ENCODE results near the gene PARVA. TPM values are rescaled to one million over a fixed set of nuclear protein-coding genes. Genes with fewer than 3 reads are reported as not detected.

Gene PARVA
- total RNA-seq, 1 donor from 2014 or later: 105 TPM

DNA sequence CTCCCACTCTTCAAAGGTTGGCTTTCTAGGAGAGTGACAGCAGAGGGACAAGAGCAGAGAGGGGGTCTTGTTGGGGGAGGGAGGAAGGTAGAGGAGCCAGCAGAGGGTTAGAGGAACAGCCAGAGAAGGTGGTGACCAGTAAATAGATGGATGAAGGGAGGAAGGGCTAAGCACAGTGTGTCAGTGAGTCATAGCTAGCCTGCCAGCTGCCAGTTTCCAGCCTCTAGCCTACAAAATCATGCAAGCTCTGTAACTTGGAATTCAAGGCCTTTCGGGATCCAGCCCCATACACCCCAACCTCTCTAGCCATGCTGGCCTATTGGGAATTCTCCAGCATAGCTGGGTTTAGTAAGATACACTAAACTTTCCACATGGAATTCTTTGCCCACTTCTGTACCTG lies 149.4 kb downstream of the PARVA start:
- DNase-seq (ENCODE audit: low spot score): no peak

DNA sequence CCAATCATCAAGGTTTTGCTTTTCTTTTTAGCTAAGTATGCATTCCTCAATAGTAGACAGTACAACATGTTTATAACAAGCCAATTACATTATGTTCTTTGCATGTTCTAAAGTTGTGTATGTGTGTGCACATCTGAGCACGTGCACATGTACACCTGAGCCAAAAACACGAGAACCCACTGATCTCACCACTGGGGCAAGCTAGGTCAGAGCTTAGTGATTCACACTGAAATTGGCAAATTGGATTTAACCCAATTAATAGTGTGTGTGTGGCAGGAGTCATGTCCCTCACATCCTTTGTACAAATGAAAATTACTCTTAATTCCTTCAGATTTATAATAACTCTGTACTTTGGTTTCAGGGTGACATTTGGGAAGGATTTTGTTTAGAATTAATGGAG lies 151.1 kb downstream of the PARVA start:
- DNase-seq (ENCODE audit: low spot score): no peak

DNA sequence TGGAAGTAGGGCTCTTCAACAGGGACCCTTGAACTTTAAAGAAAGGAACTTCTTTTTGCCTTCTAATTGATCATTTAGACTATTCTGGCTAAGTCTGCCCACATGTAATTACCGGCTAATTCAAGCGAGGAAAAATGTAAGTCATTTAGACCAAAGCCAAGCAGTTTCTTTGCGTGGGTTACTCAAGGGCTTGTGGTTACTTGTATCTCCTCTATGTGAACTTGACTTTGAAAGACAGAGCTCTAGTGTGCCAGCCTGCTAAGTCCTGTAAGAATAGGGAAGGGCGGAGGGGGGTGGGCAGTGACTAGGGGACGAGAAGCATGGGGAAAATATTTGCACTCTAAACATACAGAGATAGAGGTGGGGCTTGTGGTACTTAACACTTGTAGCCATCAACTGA lies 151.7 kb downstream of the PARVA start:
- DNase-seq (ENCODE audit: low spot score): no peak

DNA sequence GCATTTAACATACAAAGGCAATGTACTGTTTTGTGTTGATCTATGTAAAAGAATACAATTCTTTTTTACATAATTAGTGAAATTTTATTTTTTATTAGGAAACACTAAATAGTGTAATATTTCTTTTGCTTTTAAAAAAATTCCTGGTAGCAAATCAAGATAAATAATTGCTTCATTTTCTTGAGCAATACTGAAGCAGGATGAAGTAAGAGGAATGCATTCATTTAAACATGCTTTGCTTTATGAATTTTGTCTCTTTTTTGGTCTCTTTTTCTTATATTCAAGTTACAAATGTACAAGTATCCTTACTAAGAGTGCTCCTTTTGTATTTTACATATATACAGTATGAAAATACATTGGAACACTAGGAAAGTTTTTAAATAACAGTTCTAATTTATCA lies 152.4 kb downstream of the PARVA start:
- no peak for DNase-seq (ENCODE audit: low spot score)

DNA sequence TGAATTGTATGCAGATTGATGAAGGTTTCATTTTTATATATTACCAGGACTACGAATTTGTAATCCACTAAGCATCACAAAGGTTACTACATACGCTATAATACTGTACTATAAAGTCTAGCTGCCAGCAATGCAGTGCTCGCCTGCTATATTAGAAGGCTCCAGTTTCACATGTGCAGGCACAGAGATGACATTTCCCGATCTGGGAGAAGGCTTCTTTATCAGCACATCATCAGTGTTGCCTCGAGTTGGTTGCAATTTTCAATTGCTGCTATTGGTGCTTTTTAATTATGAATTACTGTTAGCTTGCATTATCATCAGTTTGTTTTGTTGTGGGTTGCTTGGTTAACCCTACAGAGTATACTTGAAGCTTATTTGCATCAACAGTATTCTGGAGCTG lies 153.6 kb downstream of the PARVA start:
- DNase-seq (ENCODE audit: low spot score): no peak

GRCh38 chr11:12531681-12532080 lies 154.3 kb downstream of the PARVA start:
- no peak for DNase-seq (ENCODE audit: low spot score)

DNA sequence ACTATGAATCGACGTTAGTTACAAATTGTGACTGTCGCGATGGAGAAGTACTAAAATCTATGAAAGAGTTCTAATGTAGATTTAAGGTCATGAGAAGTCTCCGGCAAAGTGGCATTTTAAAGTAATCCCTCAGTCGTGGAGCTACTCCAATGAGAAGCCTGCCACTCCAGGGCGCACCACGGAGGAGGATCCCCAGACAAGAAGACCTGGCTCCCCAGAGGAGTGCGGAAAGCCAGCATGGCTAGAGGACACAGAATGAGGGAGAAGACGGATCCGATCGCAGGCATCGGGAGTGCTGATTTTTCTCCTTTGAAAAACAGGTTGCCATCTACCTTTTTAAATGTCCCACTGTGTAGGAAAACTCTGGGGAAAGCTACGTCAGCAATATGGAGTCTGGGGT lies 155.2 kb downstream of the PARVA start:
- no peak for DNase-seq (ENCODE audit: low spot score)

DNA sequence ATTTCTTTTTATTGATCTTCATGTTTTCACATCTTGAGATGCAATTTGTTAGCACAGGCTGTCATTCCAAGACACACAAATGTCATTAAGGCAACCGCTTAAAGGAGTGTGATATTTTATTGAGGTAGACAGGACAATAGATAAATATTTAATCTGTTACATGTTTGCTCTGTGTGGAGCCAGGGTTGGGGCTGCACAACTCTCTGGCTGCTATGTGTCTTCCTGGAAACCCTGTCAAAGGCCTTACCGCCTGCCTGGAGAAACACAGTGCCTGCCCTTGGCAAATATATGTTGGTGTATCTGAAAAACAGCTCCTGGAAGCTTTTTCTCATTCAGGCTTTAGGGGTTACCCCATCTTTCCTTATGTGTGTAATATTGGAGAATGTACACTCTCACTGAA lies 157.2 kb downstream of the PARVA start:
- DNase-seq (ENCODE audit: low spot score): no peak

- DNase-seq (ENCODE audit: low spot score): no peak
These were observed 157.9 kb downstream of the PARVA start for GRCh38 chr11:12535321-12535720.

GRCh38 chr11:12536566-12536965 lies 159.2 kb downstream of the PARVA start:
- DNase-seq (ENCODE audit: low spot score): no peak

DNA sequence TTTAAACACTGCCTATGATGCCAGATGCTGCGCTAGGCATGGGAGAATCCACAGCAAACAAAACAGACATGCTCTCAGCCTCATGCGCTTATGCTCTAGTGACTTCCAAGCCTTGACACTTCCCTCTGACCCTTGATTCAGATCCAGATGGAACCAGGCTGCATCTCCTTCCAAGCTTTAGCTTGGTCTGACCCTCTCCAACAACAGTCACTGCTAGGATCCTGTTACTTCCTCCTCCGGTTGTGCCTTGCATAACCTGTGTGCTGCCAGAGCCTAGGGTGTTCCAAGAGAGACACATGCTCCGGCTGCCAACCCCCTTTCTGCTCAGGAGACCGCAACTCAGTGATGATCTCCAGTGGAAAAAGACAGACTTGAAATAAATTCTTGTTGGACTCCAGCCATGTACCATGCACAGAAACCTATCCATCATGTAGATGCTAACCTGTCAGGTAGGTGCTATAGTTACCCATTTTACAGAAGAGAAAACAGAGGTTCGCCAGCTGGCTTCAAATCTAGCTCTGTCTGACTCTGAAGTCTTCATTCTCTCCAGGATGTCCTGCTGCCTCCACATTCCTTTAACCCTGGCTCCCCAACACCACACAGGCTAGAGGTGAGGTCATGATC lies 160.5 kb downstream of the PARVA start:
- no peak for DNase-seq (ENCODE audit: low spot score)

DNA sequence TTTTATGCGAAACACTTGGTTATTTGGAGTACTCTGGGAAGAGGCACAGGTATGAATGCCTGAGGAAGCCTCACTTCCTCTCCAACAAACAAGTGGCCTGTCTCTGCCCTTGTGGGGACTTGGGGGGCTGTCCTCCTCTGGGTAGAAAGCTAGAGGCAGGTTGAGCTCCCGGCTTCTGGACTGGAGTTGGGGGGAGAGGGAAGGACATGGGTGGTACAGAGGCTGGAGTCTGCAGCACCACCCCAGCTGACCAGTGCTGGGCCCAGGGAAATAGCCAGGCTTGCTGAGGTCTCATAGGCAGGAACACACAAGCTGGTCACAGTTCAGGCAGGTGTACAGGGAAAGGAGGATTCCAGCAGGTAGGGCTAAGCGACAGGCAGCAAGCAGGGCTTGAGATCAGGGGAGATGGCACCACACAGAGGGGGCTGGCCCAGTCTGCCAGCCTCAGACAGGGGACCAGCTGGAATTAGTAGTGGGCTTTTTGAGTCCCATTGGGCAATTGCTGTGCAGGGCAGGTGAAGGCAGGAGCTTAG lies 161.6 kb downstream of the PARVA start:
- no peak for DNase-seq (ENCODE audit: low spot score)

DNA sequence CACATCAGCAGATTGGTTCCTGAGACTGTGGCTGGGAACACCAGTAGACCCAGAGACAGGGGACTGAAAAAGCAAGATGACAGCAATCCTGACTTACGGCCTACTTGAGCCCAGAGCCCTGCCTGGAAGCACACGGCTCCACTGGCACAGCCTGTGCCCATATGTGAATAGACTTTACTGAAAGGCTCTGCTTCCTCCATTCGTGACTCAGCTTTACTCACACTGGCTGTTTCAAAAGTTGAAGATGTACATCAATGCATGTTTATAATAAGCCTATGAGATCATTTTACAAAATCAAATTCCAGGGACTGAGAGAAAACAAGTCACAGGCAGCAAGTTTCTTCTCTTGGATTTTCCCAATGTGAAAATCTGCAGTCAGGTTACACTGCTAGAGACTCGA lies 162.2 kb downstream of the PARVA start:
- DNase-seq (ENCODE audit: low spot score): no peak

DNA sequence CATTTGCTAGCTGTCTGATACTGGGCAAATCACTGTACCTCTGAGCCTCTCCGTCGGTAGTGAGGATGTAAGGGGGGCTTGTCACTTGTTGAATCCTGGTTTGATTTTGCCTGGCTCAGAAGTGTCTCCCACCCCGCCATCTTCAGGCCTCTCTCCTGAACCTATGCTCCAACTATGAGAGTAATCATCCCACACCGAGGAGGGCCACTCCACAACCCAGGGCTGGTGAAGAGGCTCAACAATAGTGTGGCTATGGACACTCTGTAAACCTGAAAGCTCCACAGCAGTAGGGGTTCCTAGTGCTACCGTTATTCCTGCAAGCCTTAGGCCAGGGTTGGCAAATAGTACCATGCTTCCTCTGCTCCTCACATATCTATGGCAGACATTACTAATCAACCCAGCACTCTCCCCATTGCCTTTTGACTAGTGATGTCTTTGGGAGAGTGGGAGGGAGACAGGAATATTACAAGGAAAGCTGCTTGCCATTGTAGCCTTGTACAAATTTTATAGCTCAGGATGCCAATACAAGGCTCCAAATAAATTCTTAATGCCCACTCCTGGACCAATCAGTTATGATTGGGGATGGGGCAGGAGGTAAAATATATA lies 162.8 kb downstream of the PARVA start:
- DNase-seq (ENCODE audit: low spot score): no peak

GRCh38 chr11:12540913-12541582 lies 163.7 kb downstream of the PARVA start:
- DNase-seq (ENCODE audit: low spot score): peak; percentile 33

GRCh38 chr11:12541583-12542151 lies 164.3 kb downstream of the PARVA start:
- DNase-seq (ENCODE audit: low spot score): no peak

DNA sequence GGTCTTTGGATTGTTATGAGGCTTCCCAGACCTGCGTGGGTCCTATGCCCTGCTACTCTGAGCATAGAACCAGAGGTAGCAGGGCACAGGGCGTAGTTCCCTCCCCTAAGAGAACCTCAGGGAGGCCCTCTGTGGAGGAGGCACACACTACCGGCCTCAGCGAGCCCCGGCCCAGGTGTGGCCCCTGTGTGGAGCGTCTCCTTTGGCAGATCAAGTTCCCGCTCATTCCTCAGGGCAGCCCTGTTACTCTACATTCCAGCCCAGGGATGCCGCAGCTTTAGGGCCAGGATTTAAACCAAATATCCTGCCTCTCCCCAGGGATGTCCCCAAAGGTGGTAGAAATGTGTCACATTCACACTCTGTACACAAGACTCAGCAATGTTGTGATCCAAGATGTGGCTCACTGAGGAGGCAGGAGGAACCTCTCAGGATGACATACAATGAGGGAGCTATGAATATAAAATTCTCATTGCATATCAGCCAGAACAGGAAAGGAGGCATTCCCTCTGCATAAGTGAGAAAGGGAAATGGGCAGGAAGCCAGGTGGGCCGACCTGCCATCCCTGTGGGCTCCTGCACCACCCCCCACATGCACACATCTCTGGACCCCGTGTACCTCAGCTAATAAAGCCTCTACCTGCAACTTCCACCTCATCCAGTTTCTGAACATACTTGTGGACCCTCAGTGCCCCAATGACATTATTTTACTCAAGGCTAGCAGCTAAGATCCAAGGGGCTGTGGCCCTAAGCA lies 165.0 kb downstream of the PARVA start:
- no peak for DNase-seq (ENCODE audit: low spot score)

DNA sequence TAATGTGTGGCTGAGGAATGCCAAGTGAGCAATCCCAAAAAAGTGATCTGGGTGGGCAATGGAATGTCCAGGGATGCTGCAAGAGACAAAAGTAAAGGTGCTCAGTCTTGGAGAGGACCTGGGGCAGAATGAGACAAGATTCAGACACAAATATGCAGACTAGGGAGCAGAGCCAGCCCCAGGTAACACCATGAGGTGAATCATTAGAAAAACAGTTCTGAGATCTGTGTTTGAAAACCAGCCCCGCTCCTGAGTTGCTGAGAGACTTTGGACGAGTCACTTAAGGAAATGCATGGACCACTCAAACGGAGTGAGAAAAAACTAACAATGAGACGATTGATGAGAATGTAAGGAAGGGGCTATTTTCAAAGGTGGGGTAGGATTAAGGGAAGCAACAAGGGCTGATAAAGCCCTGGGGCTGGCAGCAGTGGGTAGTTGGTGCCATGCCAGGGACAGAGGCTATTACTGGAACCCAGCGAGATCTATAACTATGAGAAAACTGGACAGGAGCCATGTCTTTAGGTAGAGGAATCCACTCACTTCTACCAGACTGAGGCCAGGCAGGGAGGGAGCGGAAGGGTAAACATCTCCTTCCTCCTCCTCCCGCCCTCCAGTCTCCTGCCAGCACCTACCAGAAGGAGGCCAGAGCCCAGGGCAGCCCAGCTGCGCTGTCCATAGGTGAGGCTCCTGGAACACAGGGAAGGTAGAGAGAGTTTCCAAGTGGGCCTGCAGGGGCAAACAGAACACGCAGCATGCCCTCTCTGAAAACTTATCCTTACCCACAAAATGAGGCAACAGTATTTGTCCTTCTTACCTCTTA lies 166.4 kb downstream of the PARVA start:
- no peak for DNase-seq (ENCODE audit: low spot score)

- no peak for DNase-seq (ENCODE audit: low spot score)
These were observed 167.8 kb downstream of the PARVA start for GRCh38 chr11:12544986-12545775.

DNA sequence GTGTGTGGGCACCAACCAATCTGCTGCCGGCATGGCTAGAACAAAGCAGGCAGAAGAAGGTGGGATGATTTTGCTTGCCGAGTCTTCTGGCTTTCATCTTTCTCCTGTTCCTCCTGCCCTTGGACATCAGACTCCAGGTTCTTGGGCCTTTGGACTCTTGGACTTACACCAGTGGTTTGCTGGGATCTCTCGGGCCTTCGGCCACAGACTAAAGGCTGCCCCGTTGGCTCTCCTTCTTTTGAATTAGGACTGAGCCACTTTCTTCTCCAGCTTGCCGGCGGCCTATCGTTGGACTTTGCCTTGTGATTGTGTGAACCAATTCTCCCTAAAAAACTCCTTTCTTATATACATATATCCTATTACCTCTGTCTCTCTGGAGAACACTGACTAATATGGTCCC lies 168.8 kb downstream of the PARVA start:
- no peak for DNase-seq (ENCODE audit: low spot score)

All from mucosa of gallbladder (tissue), 1 donor.